Left ventricle myocardium inferior (tissue), 1 donor: Measurements from ENCODE around the gene C21orf58. TPM values are rescaled to one million over a fixed set of nuclear protein-coding genes. Genes with fewer than 3 reads are reported as not detected.
A peak's percentile ranks its signal among the peaks of the same experiment; 100 is the strongest.

Experiments
- DNase-seq: peaks from one replicate; pipeline ENCODE4 v3.0.0-alpha.2; 2020
- H3K27ac ChIP-seq: fragments of 200-600 bp; replicated peaks from 2 replicates; pipeline ENCODE4 v1.8.0; 2021
- H3K27me3 ChIP-seq: fragments of 200-600 bp; 2 replicates; pipeline ENCODE4 v1.8.0; 2021; ENCODE audit warnings: low read depth
- H3K36me3 ChIP-seq: fragments of 200-600 bp; 2 replicates; pipeline ENCODE4 v1.8.0; 2021
- H3K4me1 ChIP-seq: fragments of 200-600 bp; 2 replicates; pipeline ENCODE4 v1.8.0; 2021
- H3K4me3 ChIP-seq: fragments of 200-600 bp; 2 replicates; pipeline ENCODE4 v1.8.0; 2021; ENCODE audit warnings: mild to moderate bottlenecking, moderate library complexity
- H3K9me3 ChIP-seq: fragments of 200-600 bp; replicated peaks from 2 replicates; pipeline ENCODE4 v1.8.0; 2021
- CTCF ChIP-seq: fragments of 200-600 bp; IDR thresholded peaks from 2 replicates; pipeline ENCODE4 v1.8.0; 2021; ENCODE audit warnings: antibody characterized with exemption, mild to moderate bottlenecking, borderline replicate concordance
- intact Hi-C: fragments of 100-400 bp; cut with micrococcal nuclease; formaldehyde crosslinking; loops from one replicate; pipeline ENCODE4 v1.11.0; 2022
- total RNA-seq: library from RNA; stranded (reverse); fragmentation: NEBNext Ultra II Directional; extraction: Animal tissue kit (Norgen Biotek cat#: 25700); gene quantifications from one replicate; pipeline ENCODE4 v1.2.1, GENCODE V29; 2021
- donor health status: DM: no; HTN: yes; CAD: no; lungs with severe emphysema.

C21orf58 gene
- total RNA-seq, 1 donor from 2014 or later, result 1.5 TPM

- Histone ChIP-seq H3K9me3 (no peaks in the 10 kb centered on the region), H3K4me1 (peaks cover 25% of the 10 kb centered on the region), H3K4me3 (no peak overlapping the region), H3K27me3 (no peaks in the 10 kb centered on the region), H3K36me3 (peaks cover 34% of the 10 kb centered on the region), H3K27ac (no peak overlapping the region)
- TF ChIP-seq CTCF, result no peak
- intact Hi-C loops, result no loop called here
- DNase-seq, result no peak
Measured at GRCh38 chr21:46328151-46328550, 4.5 kb upstream of the C21orf58 start.

- no peak for TF ChIP-seq CTCF
- no peak overlapping the region for H3K4me3 ChIP-seq
- peaks cover 34% of the 10 kb centered on the region for H3K36me3 ChIP-seq
- no peak overlapping the region for H3K27ac ChIP-seq
- peaks cover 29% of the 10 kb centered on the region for H3K4me1 ChIP-seq
- no peaks in the 10 kb centered on the region for H3K9me3 ChIP-seq
- intact Hi-C loops, result no loop called here
- no peak for DNase-seq
- no peaks in the 10 kb centered on the region for H3K27me3 ChIP-seq
Measured at GRCh38 chr21:46327711-46328110, 4.0 kb upstream of the C21orf58 start.

- H3K4me3 ChIP-seq, result no peak overlapping the region
- DNase-seq, result no peak
- no peak for TF ChIP-seq CTCF
- H3K27ac ChIP-seq, result peak overlapping the region; percentile 98
- intact Hi-C loops, result no loop called here
- H3K36me3 ChIP-seq, result peaks cover 28% of the 10 kb centered on the region
- H3K9me3 ChIP-seq, result no peaks in the 10 kb centered on the region
- H3K4me1 ChIP-seq, result peaks cover 39% of the 10 kb centered on the region
- H3K27me3 ChIP-seq, result no peaks in the 10 kb centered on the region
Measured at GRCh38 chr21:46326110-46326703, 2.5 kb upstream of the C21orf58 start.

GRCh38 chr21:46325073-46325912, 1.6 kb upstream of the C21orf58 start:
- intact Hi-C loops, result no loop called here
- DNase-seq, result peak; percentile 42

More at GRCh38 chr21:46325073-46325912, 1.6 kb upstream of the C21orf58 start:
- Histone ChIP-seq H3K4me3 (peak overlapping the region; percentile 95), H3K27me3 (no peaks in the 10 kb centered on the region), H3K27ac (peak overlapping the region; percentile 98), H3K4me1 (peaks cover 39% of the 10 kb centered on the region), H3K36me3 (peaks cover 26% of the 10 kb centered on the region), H3K9me3 (no peaks in the 10 kb centered on the region)
- peak; percentile 51 for TF ChIP-seq CTCF
